ENCODE data around the gene ZNF280D. TPM values are rescaled to one million over a fixed set of nuclear protein-coding genes. Genes with fewer than 3 reads are reported as not detected.
A peak's percentile ranks its signal among the peaks of the same experiment; 100 is the strongest.

Gene ZNF280D
- total RNA-seq, 1 donor: 55.3 TPM

DNA sequence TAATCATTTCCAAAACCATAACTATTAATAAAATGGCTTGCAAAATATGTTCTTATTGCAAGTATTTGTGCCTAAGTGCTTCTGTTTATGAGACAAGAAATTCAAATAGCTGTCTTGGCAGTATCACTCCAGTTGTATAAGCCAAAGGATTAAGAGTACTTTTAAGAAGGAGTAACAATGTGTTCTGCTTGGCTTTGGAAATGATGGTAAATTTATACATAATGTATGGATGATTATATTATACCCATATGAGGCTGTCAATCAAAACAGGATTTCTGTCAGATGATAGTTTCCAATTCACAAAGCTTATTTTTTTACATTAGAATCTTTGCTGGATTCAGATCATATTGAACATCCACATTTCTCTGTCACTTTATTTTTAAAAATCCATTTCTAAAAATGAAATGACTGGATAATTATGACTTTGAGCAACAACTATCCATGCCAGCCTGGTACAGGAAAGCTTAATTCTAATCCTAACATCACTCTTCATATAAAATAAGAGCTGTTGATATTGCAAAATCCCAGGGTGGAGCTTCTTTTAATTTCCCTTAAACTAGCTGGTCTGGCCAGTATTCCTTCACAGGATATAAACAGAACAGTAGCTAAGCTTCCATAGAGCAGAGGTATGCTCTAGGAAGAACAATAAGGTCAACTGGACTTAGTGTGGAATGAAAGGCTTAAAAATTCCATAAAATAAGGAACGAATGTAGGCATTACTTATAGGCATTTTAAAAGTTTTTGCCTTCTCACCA lies 30.0 kb upstream of the ZNF280D start:
- H3K4me3 ChIP-seq (ENCODE audit: low read depth, low read length): no peak overlapping the region
- DNase-seq (ENCODE audit: low read depth): no peak
- TF ChIP-seq, protein P1, sequence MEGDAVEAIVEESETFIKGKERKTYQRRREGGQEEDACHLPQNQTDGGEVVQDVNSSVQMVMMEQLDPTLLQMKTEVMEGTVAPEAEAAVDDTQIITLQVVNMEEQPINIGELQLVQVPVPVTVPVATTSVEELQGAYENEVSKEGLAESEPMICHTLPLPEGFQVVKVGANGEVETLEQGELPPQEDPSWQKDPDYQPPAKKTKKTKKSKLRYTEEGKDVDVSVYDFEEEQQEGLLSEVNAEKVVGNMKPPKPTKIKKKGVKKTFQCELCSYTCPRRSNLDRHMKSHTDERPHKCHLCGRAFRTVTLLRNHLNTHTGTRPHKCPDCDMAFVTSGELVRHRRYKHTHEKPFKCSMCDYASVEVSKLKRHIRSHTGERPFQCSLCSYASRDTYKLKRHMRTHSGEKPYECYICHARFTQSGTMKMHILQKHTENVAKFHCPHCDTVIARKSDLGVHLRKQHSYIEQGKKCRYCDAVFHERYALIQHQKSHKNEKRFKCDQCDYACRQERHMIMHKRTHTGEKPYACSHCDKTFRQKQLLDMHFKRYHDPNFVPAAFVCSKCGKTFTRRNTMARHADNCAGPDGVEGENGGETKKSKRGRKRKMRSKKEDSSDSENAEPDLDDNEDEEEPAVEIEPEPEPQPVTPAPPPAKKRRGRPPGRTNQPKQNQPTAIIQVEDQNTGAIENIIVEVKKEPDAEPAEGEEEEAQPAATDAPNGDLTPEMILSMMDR (IDR thresholded peaks at IDR 0.05; ENCODE audit: insufficient read depth, low read length): no peak

DNA sequence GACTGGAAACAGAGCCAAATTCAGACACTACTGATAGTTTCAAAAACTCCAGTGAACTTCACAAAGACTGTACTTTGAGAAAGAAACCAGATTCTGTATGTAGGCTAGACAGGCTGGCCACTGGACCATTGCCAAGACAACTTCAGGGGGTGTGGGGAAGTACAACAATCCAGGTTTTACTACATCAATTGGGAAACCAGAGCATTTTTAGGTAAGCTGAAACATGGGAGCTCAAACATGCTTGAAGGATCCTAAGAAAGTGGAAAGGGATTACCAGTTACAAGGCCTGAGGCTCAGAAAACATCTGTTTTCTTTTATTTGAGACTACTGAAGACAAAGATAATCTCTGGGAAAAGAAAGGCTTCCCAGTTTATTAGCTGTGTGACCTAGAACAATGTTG lies 26.9 kb upstream of the ZNF280D start:
- H3K4me3 ChIP-seq (ENCODE audit: low read depth, low read length): no peak overlapping the region
- TF ChIP-seq, protein P1 (IDR thresholded peaks at IDR 0.05; ENCODE audit: insufficient read depth, low read length): no peak
- peak; percentile 54 for DNase-seq (ENCODE audit: low read depth)

DNA sequence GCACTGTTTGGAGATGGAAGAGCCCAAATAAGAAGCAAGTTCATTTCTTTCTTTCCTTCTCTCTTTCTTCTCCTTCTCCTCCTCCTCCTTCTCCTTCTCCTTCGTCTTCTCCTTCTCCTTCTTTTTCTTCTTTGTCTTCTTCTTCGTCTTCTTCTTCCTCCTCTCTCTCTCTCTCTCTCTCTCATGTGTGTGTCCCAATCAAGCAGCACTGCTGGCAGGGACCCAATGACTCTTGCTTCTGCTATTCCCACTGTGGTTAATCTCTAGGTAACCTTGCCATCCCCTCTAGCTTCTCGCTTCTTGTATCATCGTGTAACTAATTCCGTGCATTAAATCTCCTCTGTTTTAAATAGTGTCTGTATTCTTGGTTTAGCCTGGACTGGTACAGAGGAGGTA lies 26.1 kb upstream of the ZNF280D start:
- H3K4me3 ChIP-seq (ENCODE audit: low read depth, low read length): no peak overlapping the region
- peak; percentile 83 for DNase-seq (ENCODE audit: low read depth)
- TF ChIP-seq, protein P1 (IDR thresholded peaks at IDR 0.05; ENCODE audit: insufficient read depth, low read length): no peak

DNA sequence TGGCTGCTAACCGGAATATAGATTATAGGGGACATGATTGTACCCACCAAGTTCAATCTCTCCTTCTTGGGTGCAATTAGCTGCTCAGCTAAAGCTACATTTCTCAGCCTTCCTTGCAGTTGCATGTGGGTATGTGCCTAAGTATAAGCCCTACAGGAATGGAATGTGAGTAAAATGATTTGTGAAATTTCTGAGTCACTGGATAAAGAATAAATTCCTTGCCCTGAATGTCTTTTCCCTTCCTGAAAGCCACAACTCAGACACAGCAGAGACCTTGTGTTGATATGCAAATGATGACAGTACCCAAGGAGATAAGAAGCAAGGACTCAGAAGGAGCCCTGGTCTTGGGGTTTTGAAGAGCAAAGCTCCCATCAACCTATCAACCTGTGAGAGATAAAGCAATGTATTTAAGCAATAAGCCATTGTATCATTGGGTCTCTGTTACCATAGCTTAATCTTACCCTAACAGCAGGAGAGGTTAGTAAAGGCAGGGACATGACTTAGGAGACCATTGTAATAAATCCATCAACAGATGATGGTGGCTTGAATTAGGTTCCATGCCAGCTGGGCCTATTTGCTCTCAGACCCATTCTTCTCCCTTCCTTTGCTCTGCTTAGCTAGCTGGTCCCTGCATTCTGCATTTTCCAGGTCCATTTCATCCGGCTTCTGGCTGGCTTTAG lies 25.6 kb upstream of the ZNF280D start:
- H3K4me3 ChIP-seq (ENCODE audit: low read depth, low read length): no peak overlapping the region
- peak; percentile 59 for DNase-seq (ENCODE audit: low read depth)
- TF ChIP-seq, protein P1 (IDR thresholded peaks at IDR 0.05; ENCODE audit: insufficient read depth, low read length): no peak

DNA sequence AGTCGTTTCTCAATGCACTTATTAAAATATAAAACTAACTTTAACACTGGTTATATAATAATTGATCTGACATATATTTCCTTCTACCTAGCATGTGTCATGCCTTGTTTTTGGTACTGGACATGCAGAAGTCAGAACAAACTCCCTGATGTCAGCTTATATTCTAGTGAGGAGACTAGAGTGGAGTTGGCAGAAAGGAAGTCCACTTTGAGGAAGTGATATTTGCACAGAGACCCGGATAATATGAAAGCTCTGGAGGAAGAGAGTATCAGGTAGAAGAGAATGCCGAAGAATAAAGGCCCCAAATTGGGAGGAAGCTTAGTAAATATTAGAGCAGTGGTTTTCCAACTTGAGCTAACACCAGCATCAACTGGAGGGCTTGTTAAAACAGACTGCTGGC lies 24.6 kb upstream of the ZNF280D start:
- no peak overlapping the region for H3K4me3 ChIP-seq (ENCODE audit: low read depth, low read length)
- TF ChIP-seq, protein P1 (IDR thresholded peaks at IDR 0.05; ENCODE audit: insufficient read depth, low read length): no peak
- no peak for DNase-seq (ENCODE audit: low read depth)

DNA sequence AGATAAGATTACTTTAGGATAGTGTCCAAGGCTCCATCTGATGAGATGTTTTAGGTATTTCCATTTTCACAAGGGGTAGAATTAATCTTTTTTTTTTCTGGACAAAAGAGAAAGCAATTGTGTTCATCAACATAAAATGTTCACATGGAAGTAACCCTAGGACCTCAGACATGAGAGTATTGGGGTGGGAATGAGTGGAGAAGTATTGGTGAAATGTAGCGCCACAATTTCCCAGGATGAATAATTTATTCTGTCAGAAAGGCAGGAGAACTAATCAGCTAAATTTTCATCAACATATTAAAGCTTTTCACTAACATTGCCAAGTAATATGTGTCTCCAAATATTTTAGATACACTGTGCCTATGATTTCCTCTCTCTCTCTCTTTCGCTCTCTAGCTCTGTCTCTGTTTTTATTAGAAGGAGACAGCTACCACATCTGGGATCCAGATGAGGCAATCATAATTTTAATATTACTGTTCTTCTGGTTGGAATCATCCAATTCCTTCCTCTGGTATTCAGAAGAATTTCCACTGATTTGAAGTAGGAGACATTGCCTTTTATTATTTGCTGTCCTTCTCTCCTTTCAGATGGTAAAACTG lies 21.6 kb upstream of the ZNF280D start:
- TF ChIP-seq, protein P1 (IDR thresholded peaks at IDR 0.05; ENCODE audit: insufficient read depth, low read length): no peak
- DNase-seq (ENCODE audit: low read depth): peak; percentile 64
- no peak overlapping the region for H3K4me3 ChIP-seq (ENCODE audit: low read depth, low read length)

All from fibroblast of the aortic adventitia (primary cell).